ENCODE results near the gene CNN1.

DNA sequence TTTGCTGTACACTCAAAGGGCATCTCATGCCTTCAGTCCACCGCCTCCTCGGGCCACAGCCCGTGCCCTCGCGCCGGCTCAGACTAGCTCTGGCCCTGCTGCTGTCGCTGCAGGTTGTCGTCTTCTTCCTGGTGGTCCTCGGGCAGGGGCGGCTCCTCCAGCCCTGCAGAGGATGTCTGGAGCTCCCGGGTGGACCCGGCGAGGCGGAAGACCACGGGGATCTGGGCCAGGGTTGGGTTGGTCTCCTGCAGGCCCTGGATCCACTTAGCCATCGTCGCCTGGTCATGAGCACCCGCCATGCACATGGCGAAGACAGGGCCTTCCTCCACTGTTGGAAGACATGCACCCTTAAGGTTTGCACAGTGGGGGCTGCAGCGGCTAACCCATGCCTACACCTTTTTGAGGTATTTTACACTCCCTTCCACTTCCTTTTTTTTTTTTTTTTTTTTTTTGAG lies 32.5 kb upstream of the CNN1 start:
- TF ChIP-seq, protein P1, sequence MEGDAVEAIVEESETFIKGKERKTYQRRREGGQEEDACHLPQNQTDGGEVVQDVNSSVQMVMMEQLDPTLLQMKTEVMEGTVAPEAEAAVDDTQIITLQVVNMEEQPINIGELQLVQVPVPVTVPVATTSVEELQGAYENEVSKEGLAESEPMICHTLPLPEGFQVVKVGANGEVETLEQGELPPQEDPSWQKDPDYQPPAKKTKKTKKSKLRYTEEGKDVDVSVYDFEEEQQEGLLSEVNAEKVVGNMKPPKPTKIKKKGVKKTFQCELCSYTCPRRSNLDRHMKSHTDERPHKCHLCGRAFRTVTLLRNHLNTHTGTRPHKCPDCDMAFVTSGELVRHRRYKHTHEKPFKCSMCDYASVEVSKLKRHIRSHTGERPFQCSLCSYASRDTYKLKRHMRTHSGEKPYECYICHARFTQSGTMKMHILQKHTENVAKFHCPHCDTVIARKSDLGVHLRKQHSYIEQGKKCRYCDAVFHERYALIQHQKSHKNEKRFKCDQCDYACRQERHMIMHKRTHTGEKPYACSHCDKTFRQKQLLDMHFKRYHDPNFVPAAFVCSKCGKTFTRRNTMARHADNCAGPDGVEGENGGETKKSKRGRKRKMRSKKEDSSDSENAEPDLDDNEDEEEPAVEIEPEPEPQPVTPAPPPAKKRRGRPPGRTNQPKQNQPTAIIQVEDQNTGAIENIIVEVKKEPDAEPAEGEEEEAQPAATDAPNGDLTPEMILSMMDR (IDR thresholded peaks at IDR 0.05), result no peak
- TF ChIP-seq, protein P2, sequence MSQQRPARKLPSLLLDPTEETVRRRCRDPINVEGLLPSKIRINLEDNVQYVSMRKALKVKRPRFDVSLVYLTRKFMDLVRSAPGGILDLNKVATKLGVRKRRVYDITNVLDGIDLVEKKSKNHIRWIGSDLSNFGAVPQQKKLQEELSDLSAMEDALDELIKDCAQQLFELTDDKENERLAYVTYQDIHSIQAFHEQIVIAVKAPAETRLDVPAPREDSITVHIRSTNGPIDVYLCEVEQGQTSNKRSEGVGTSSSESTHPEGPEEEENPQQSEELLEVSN (IDR thresholded peaks at IDR 0.05; ENCODE audit: borderline replicate concordance, low read depth), result no peak
- TF ChIP-seq POLR2A (IDR thresholded peaks at IDR 0.05; ENCODE audit: low read length) (no peak), BHLHE40 (IDR thresholded peaks at IDR 0.05; ENCODE audit: low read depth, low read length) (no peak), CBX2 (IDR thresholded peaks at IDR 0.05; ENCODE audit: borderline replicate concordance, low read depth) (no peak), KDM1A (IDR thresholded peaks at IDR 0.05; ENCODE audit: low read depth) (no peak), RAD21 (conservative IDR thresholded peaks at IDR 0.05 in 1 of 2, IDR thresholded peaks at IDR 0.05 in 1 of 2) (no peak), RCOR1 (IDR thresholded peaks at IDR 0.05; ENCODE audit: low read depth, low read length) (no peak), ZFP36 (IDR thresholded peaks at IDR 0.05; ENCODE audit: borderline replicate concordance, partially characterized antibody) (no peak), JUNB (IDR thresholded peaks at IDR 0.05) (no peak)
- TF ChIP-seq, protein P3, sequence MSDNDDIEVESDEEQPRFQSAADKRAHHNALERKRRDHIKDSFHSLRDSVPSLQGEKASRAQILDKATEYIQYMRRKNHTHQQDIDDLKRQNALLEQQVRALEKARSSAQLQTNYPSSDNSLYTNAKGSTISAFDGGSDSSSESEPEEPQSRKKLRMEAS (IDR thresholded peaks at IDR 0.05), result no peak
- TF ChIP-seq, protein P4, sequence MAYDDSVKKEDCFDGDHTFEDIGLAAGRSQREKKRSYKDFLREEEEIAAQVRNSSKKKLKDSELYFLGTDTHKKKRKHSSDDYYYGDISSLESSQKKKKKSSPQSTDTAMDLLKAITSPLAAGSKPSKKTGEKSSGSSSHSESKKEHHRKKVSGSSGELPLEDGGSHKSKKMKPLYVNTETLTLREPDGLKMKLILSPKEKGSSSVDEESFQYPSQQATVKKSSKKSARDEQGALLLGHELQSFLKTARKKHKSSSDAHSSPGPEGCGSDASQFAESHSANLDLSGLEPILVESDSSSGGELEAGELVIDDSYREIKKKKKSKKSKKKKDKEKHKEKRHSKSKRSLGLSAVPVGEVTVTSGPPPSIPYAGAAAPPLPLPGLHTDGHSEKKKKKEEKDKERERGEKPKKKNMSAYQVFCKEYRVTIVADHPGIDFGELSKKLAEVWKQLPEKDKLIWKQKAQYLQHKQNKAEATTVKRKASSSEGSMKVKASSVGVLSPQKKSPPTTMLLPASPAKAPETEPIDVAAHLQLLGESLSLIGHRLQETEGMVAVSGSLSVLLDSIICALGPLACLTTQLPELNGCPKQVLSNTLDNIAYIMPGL (CRISPR knock-in tag; IDR thresholded peaks at IDR 0.05; ENCODE audit: borderline replicate concordance), result no peak
- TF ChIP-seq, protein P5, sequence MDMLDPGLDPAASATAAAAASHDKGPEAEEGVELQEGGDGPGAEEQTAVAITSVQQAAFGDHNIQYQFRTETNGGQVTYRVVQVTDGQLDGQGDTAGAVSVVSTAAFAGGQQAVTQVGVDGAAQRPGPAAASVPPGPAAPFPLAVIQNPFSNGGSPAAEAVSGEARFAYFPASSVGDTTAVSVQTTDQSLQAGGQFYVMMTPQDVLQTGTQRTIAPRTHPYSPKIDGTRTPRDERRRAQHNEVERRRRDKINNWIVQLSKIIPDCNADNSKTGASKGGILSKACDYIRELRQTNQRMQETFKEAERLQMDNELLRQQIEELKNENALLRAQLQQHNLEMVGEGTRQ (IDR thresholded peaks at IDR 0.05), result no peak

All from A549 (cell line).